PC-3 (cell line): Measurements from ENCODE around the gene CEP95.

Experiments used
- EZH2 ChIP-seq: fragments of 300-600 bp; sonication (generic); IDR thresholded peaks from one replicate; pipeline ENCODE4 v1.6.1; 2017; ENCODE audit warnings: antibody characterized with exemption, mild to moderate bottlenecking, low read length; ENCODE audit not compliant: unreplicated experiment
- EZH2phosphoT487 ChIP-seq: fragments of 300-600 bp; sonication (generic); IDR thresholded peaks from 2 replicates; pipeline ENCODE4 v1.6.1; 2018; ENCODE audit warnings: mild to moderate bottlenecking, antibody characterized with exemption, low read length, borderline replicate concordance
- TF ChIP-seq, protein P1 (sequence below): fragments of 300-600 bp; sonication (generic); conservative IDR thresholded peaks from 2 replicates; pipeline ENCODE4 v1.5.1; 2017; ENCODE audit warnings: antibody characterized with exemption, low read depth, mild to moderate bottlenecking, low read length

DNA sequence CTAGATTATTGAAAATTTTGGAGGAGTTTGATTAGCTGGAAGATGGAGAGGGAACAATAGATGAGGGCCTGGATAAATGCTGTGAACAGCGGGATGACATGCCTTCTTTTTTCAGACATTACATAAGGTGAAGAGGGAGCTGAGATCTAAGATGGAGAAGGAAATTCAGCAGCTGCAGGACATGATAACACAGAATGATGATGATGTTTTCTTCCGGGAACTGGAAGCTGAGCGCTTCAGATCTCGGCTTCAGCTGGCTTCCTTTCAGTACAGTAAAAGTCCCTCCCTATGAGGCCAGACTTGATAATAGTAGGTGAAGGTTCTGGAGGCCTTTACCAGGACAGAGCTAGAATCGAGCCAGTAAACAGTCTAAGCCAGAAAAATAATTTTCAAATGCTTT is 30.7 kb downstream of the CEP95 start:
- TF ChIP-seq, protein P1, sequence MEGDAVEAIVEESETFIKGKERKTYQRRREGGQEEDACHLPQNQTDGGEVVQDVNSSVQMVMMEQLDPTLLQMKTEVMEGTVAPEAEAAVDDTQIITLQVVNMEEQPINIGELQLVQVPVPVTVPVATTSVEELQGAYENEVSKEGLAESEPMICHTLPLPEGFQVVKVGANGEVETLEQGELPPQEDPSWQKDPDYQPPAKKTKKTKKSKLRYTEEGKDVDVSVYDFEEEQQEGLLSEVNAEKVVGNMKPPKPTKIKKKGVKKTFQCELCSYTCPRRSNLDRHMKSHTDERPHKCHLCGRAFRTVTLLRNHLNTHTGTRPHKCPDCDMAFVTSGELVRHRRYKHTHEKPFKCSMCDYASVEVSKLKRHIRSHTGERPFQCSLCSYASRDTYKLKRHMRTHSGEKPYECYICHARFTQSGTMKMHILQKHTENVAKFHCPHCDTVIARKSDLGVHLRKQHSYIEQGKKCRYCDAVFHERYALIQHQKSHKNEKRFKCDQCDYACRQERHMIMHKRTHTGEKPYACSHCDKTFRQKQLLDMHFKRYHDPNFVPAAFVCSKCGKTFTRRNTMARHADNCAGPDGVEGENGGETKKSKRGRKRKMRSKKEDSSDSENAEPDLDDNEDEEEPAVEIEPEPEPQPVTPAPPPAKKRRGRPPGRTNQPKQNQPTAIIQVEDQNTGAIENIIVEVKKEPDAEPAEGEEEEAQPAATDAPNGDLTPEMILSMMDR, result no peak
- TF ChIP-seq EZH2phosphoT487 (no peak), EZH2 (no peak)
